ENCODE results near the gene COL15A1.

- TF ChIP-seq CTCF (optimal IDR thresholded peaks at IDR 0.05 in 1 of 3, IDR thresholded peaks at IDR 0.05 in 1 of 3, conservative IDR thresholded peaks at IDR 0.05 in 1 of 3; ENCODE audit: extremely low read depth in 1 of 3, insufficient read depth in 2 of 3, low read length in 3 of 3) (no peak), EZH2 (IDR thresholded peaks at IDR 0.05; ENCODE audit: low read length) (no peak)
These were observed 119.8 kb downstream of the COL15A1 start for GRCh38 chr9:99063522-99063921.
